HepG2 (cell line): ENCODE measurements around the gene HSPA1L. TPM values are rescaled to one million over a fixed set of nuclear protein-coding genes. Genes with fewer than 3 reads are reported as not detected.

Experiments used
- BRCA1 ChIP-seq: sonication (generic); formaldehyde crosslinking; IDR thresholded peaks from 2 replicates; pipeline ENCODE4 v1.4.0; 2020; ENCODE audit warnings: missing genetic modification reagents
- CAMTA2 ChIP-seq: sonication (generic); formaldehyde crosslinking; IDR thresholded peaks from 2 replicates; pipeline ENCODE4 v1.4.0; 2020; ENCODE audit warnings: mild to moderate bottlenecking, missing genetic modification reagents, borderline replicate concordance
- CEBPZ ChIP-seq: IDR thresholded peaks from 2 replicates; pipeline ENCODE4 v1.6.1; 2012; ENCODE audit warnings: low read length, improper control_type of control experiment
- ESRRA ChIP-seq: sonication (generic); formaldehyde crosslinking; IDR thresholded peaks from 2 replicates; pipeline ENCODE4 v1.5.1; 2020; ENCODE audit warnings: mild to moderate bottlenecking, low read depth, missing genetic modification reagents
- KMT2B ChIP-seq: IDR thresholded peaks from 2 replicates; pipeline ENCODE4 v1.6.1; 2016; ENCODE audit warnings: missing genetic modification reagents, missing compliant biosample characterization
- MLX ChIP-seq: IDR thresholded peaks from 2 replicates; pipeline ENCODE4 v1.6.1; 2016
- NFE2L1 ChIP-seq: sonication (generic); formaldehyde crosslinking; IDR thresholded peaks from 2 replicates; pipeline ENCODE4 v1.4.0; 2020; ENCODE audit warnings: missing genetic modification reagents, mild to moderate bottlenecking, borderline replicate concordance
- RAD51 ChIP-seq: fragments of 450-650 bp; IDR thresholded peaks from 2 replicates; pipeline ENCODE4 v1.6.1; 2016; ENCODE audit warnings: borderline replicate concordance
- SMARCE1 ChIP-seq: fragments of 450-650 bp; IDR thresholded peaks from 2 replicates; pipeline ENCODE4 v1.6.1; 2017; ENCODE audit warnings: borderline replicate concordance
- SRF ChIP-seq: IDR thresholded peaks from 2 replicates; pipeline ENCODE4 v1.6.1; 2011; ENCODE audit warnings: mild to moderate bottlenecking, low read depth, low read length, moderate library complexity
- TP53 ChIP-seq: sonication (generic); formaldehyde crosslinking; conservative IDR thresholded peaks from 2 replicates; pipeline ENCODE4 v1.4.0; 2020; ENCODE audit warnings: missing genetic modification reagents
- ZFP36 ChIP-seq: fragments of 150-350 bp; IDR thresholded peaks from 2 replicates; pipeline ENCODE4 v1.6.1; 2018; ENCODE audit warnings: borderline replicate concordance, low read length, low read depth; ENCODE audit not compliant: partially characterized antibody
- ZFP36L1 ChIP-seq: sonication (generic); formaldehyde crosslinking; IDR thresholded peaks from 2 replicates; pipeline ENCODE4 v1.8.0; 2022; ENCODE audit warnings: mild to moderate bottlenecking, missing genetic modification reagents, moderate library complexity
- ZIK1 ChIP-seq: sonication (generic); formaldehyde crosslinking; IDR thresholded peaks from 2 replicates; pipeline ENCODE4 v1.5.0; 2020; ENCODE audit warnings: mild to moderate bottlenecking, low read depth, missing genetic modification reagents, borderline replicate concordance
- ZNF138 ChIP-seq: sonication (generic); formaldehyde crosslinking; IDR thresholded peaks from 2 replicates; pipeline ENCODE4 v1.5.0; 2020; ENCODE audit warnings: mild to moderate bottlenecking, low read depth, missing genetic modification reagents
- ZNF17 ChIP-seq: sonication (generic); formaldehyde crosslinking; IDR thresholded peaks from 2 replicates; pipeline ENCODE4 v1.5.0; 2020; ENCODE audit warnings: mild to moderate bottlenecking, missing genetic modification reagents
- ZNF230 ChIP-seq: sonication (generic); formaldehyde crosslinking; IDR thresholded peaks from 2 replicates; pipeline ENCODE4 v1.4.0; 2020; ENCODE audit warnings: mild to moderate bottlenecking, missing genetic modification reagents
- ZNF232 ChIP-seq: sonication (generic); formaldehyde crosslinking; IDR thresholded peaks from 2 replicates; pipeline ENCODE4 v1.4.0; 2020; ENCODE audit warnings: missing genetic modification reagents, borderline replicate concordance
- ZNF382 ChIP-seq: sonication (generic); formaldehyde crosslinking; IDR thresholded peaks from 2 replicates; pipeline ENCODE4 v1.5.0; 2020; ENCODE audit warnings: missing genetic modification reagents, mild to moderate bottlenecking, borderline replicate concordance
- ZNF430 ChIP-seq: sonication (generic); formaldehyde crosslinking; IDR thresholded peaks from 2 replicates; pipeline ENCODE4 v1.9.0; 2021; ENCODE audit warnings: mild to moderate bottlenecking, missing genetic modification reagents
- ZNF431 ChIP-seq: sonication (generic); formaldehyde crosslinking; IDR thresholded peaks from 2 replicates; pipeline ENCODE4 v1.9.0; 2022; ENCODE audit warnings: missing genetic modification reagents, low read depth, mild to moderate bottlenecking, borderline replicate concordance
- ZNF740 ChIP-seq: sonication (generic); formaldehyde crosslinking; IDR thresholded peaks from 2 replicates; pipeline ENCODE4 v1.4.0; 2020; ENCODE audit warnings: missing genetic modification reagents
- ZNF879 ChIP-seq: sonication (generic); formaldehyde crosslinking; IDR thresholded peaks from 2 replicates; pipeline ENCODE4 v1.8.1; 2023; ENCODE audit warnings: missing genetic modification reagents
- polyA plus RNA-seq, 8 experiments: library from polyadenylated mRNA; depleted of rRNA in 3 of 8; stranded (reverse) in 7 of 8; unstranded in 1 of 8; fragments of >200 nt; fragmentation: Illumina TruSeq in 4 of 8; extraction: Trizol in 4 of 8; gene quantifications; 2 replicates each; pipeline versions ENCODE4 v1.2.1 to v1.2.3, GENCODE V29; 2011 to 2016; ENCODE audit warnings: low read depth in 4 of 8, missing spikeins in 1 of 8, mixed read lengths in 1 of 8; ENCODE audit not compliant: insufficient read depth in 1 of 8
- total RNA-seq, 5 experiments: library from RNA; depleted of rRNA; stranded (reverse); fragments of >200 nt; fragmentation: Illumina TruSeq; extraction: Trizol; gene quantifications; 2 replicates each; pipeline ENCODE4 v1.2.3, GENCODE V29; 2016; ENCODE audit warnings: low read depth in 1 of 5
- TF ChIP-seq, protein P1 (sequence below): sonication (generic); formaldehyde crosslinking; IDR thresholded peaks from 2 replicates; pipeline ENCODE4 v1.4.0; 2020; ENCODE audit warnings: missing genetic modification reagents, mild to moderate bottlenecking, borderline replicate concordance
- TF ChIP-seq, protein P2 (sequence below): sonication (generic); formaldehyde crosslinking; IDR thresholded peaks from 2 replicates; pipeline ENCODE4 v1.5.0; 2020; ENCODE audit warnings: mild to moderate bottlenecking, missing genetic modification reagents

The HSPA1L gene
- total and polyA plus RNA-seq, 2 of the 13 experiments (the other 11 are each of a cell fraction or from before 2014, with no cell fraction given) = 0.55 to 1.0 TPM

- TF ChIP-seq, protein P1, sequence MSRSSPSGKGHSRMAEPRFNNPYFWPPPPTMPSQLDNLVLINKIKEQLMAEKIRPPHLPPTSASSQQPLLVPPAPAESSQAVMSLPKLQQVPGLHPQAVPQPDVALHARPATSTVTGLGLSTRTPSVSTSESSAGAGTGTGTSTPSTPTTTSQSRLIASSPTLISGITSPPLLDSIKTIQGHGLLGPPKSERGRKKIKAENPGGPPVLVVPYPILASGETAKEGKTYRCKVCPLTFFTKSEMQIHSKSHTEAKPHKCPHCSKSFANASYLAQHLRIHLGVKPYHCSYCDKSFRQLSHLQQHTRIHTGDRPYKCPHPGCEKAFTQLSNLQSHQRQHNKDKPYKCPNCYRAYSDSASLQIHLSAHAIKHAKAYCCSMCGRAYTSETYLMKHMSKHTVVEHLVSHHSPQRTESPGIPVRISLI (CRISPR knock-in tag) = 0 out of 2 replicates have a peak, but pooled peaks have one; percentile 3
- no peak for TF ChIP-seq BRCA1 (CRISPR knock-in tag)
- no peak for TF ChIP-seq KMT2B (CRISPR knock-in tag)
- no peak for TF ChIP-seq ZNF138 (CRISPR knock-in tag)
- no peak for TF ChIP-seq CEBPZ
- TF ChIP-seq CAMTA2 (CRISPR knock-in tag) = 0 out of 2 replicates have a peak, but pooled peaks have one; percentile 7
- TF ChIP-seq ZNF17 (CRISPR knock-in tag) = no peak
- TF ChIP-seq ZFP36 = no peak
- TF ChIP-seq ESRRA (CRISPR knock-in tag) = no peak
- TF ChIP-seq NFE2L1 = no peak
- TF ChIP-seq ZNF382 = no peak
- TF ChIP-seq TP53 (CRISPR knock-in tag) = no peak
- no peak for TF ChIP-seq ZNF740 (CRISPR knock-in tag)
- TF ChIP-seq, protein P2, sequence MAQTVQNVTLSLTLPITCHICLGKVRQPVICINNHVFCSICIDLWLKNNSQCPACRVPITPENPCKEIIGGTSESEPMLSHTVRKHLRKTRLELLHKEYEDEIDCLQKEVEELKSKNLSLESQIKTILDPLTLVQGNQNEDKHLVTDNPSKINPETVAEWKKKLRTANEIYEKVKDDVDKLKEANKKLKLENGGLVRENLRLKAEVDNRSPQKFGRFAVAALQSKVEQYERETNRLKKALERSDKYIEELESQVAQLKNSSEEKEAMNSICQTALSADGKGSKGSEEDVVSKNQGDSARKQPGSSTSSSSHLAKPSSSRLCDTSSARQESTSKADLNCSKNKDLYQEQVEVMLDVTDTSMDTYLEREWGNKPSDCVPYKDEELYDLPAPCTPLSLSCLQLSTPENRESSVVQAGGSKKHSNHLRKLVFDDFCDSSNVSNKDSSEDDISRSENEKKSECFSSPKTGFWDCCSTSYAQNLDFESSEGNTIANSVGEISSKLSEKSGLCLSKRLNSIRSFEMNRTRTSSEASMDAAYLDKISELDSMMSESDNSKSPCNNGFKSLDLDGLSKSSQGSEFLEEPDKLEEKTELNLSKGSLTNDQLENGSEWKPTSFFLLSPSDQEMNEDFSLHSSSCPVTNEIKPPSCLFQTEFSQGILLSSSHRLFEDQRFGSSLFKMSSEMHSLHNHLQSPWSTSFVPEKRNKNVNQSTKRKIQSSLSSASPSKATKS (CRISPR knock-in tag) = no peak
- no peak for TF ChIP-seq ZNF232 (CRISPR knock-in tag)
- TF ChIP-seq ZNF230 (CRISPR knock-in tag) = 0 out of 2 replicates have a peak, but pooled peaks have one; percentile 17
- TF ChIP-seq SRF = no peak
- no peak for TF ChIP-seq ZFP36L1 (CRISPR knock-in tag)
- TF ChIP-seq ZNF431 (CRISPR knock-in tag) = no peak
- no peak for TF ChIP-seq MLX (CRISPR knock-in tag)
- no peak for TF ChIP-seq ZNF879 (CRISPR knock-in tag)
- TF ChIP-seq RAD51 = no peak
- no peak for TF ChIP-seq SMARCE1
- TF ChIP-seq ZNF430 (CRISPR knock-in tag) = no peak
- TF ChIP-seq ZIK1 = no peak
Observed at GRCh38 chr6:31864818-31865204, 49.7 kb upstream of the HSPA1L start (continued).
